H1 (cell line): Measurements from ENCODE around the gene EPYC. TPM values are rescaled to one million over a fixed set of nuclear protein-coding genes. Genes with fewer than 3 reads are reported as not detected.

Experiments used
- CTCF ChIA-PET: fragments of 300-600 bp; sonication (Branson Sonifier 250); formaldehyde crosslinking; loops from one replicate; lab custom pipeline; 2021; ENCODE audit not compliant: partially characterized antibody; lab: Charles Lee
- POLR2A ChIA-PET: fragments of 300-600 bp; sonication (Branson Sonifier 250); formaldehyde crosslinking; loops from one replicate; lab custom pipeline; 2021; ENCODE audit warnings: inconsistent platforms; ENCODE audit not compliant: partially characterized antibody; lab: Charles Lee
- DNase-seq, 2 experiments: peaks; one replicate each; pipeline versions ENCODE4 v3.0.0 to v3.0.0-alpha.2; 2010 to 2022; ENCODE audit warnings: low spot score in 2 of 2, low read depth in 1 of 2, mixed read lengths in 1 of 2
- FAIRE-seq: peaks from 2 replicates; lab custom pipeline; 2011; peaks lifted over from hg19 to GRCh38; lab: Jason Lieb, UNC
- H2AFZ ChIP-seq: 2 replicates; pipeline ENCODE4 v1.8.1; 2012; ENCODE audit warnings: low read length, inconsistent platforms
- H2AK5ac ChIP-seq: 2 replicates; pipeline ENCODE4 v1.6.1; 2013; ENCODE audit warnings: low read depth, low read length
- H2BK120ac ChIP-seq: replicated peaks from 2 replicates; pipeline ENCODE3; 2013; ENCODE audit warnings: low read depth, low read length, inconsistent platforms
- H2BK12ac ChIP-seq: 2 replicates; pipeline ENCODE4 v1.6.1; 2013; ENCODE audit warnings: low read depth, low read length
- H2BK15ac ChIP-seq: 2 replicates; pipeline ENCODE4 v1.6.1; 2013; ENCODE audit warnings: low read length
- H2BK20ac ChIP-seq: 2 replicates; pipeline ENCODE4 v1.6.1; 2013; ENCODE audit warnings: low read length
- H2BK5ac ChIP-seq: 2 replicates; pipeline ENCODE4 v1.6.1; 2013; ENCODE audit warnings: low read depth, low read length
- H3K14ac ChIP-seq: 2 replicates; pipeline ENCODE4 v1.6.1; 2013; ENCODE audit warnings: inconsistent platforms; ENCODE audit not compliant: insufficient read length
- H3K18ac ChIP-seq: 2 replicates; pipeline ENCODE4 v1.6.1; 2013; ENCODE audit warnings: low read length; ENCODE audit errors: extremely low read depth
- H3K23ac ChIP-seq: 2 replicates; pipeline ENCODE4 v1.6.1; 2013; ENCODE audit warnings: inconsistent platforms; ENCODE audit not compliant: insufficient read length
- H3K23me2 ChIP-seq: 2 replicates; pipeline ENCODE4 v1.6.1; 2013; ENCODE audit warnings: low read depth, low read length
- H3K27ac ChIP-seq: 2 replicates; pipeline ENCODE4 v1.6.1; 2011; ENCODE audit warnings: low read depth, low read length, inconsistent platforms
- H3K27me3 ChIP-seq, 4 experiments: replicated peaks in 1 of 4; 1 replicate in 1 of 4; 2 replicates in 3 of 4; pipeline versions ENCODE4 v1.6.1 to v1.8.1; 2011 to 2013; ENCODE audit warnings: low read length in 3 of 4, mild to moderate bottlenecking in 3 of 4, inconsistent platforms in 2 of 4, mixed read lengths in 2 of 4, moderate library complexity in 1 of 4; ENCODE audit not compliant: control insufficient read depth in 3 of 4, insufficient read depth in 3 of 4; ENCODE audit errors: extremely low read depth in 1 of 4
- H3K36me3 ChIP-seq, 4 experiments: 2 replicates each; pipeline versions ENCODE4 v1.6.1 to v1.8.1; 2011 to 2013; ENCODE audit warnings: mild to moderate bottlenecking in 4 of 4, low read length in 3 of 4, moderate library complexity in 2 of 4, control low read depth in 1 of 4, inconsistent platforms in 1 of 4; ENCODE audit not compliant: insufficient read depth in 4 of 4, control insufficient read depth in 2 of 4
- H3K4ac ChIP-seq: replicated peaks from 2 replicates; pipeline ENCODE3; 2013; ENCODE audit warnings: low read length, low read depth, mixed read lengths, inconsistent platforms; ENCODE audit not compliant: insufficient read length
- H3K4me1 ChIP-seq, 4 experiments: replicated peaks in 1 of 4; 1 replicate in 1 of 4; 2 replicates in 3 of 4; pipeline versions ENCODE4 v1.6.1 to v1.8.1; 2011 to 2013; ENCODE audit warnings: low read length in 3 of 4, inconsistent platforms in 2 of 4, mixed read lengths in 1 of 4; ENCODE audit not compliant: insufficient read depth in 4 of 4, control insufficient read depth in 3 of 4
- H3K4me2 ChIP-seq, 2 experiments: 2 replicates each; pipeline versions ENCODE4 v1.6.1 to v1.8.1; 2011 to 2013; ENCODE audit warnings: low read depth in 2 of 2, low read length in 2 of 2, control low read depth in 1 of 2, inconsistent platforms in 1 of 2, mild to moderate bottlenecking in 1 of 2; ENCODE audit not compliant: insufficient read depth in 1 of 2
- H3K4me3 ChIP-seq, 4 experiments: fragments of 200-600, 300-600 bp in 1 of 4; sonication (generic), shearing (Covaris generic), sonication (Bioruptor Twin) in 1 of 4; 2 replicates each; pipeline versions ENCODE4 v1.5.1 to v1.8.1; 2011 to 2016; ENCODE audit warnings: low read length in 4 of 4, low read depth in 3 of 4, control low read depth in 2 of 4, inconsistent platforms in 2 of 4, mild to moderate bottlenecking in 2 of 4, mixed read lengths in 1 of 4, moderate library complexity in 1 of 4; ENCODE audit not compliant: insufficient read depth in 2 of 4; ENCODE audit errors: extremely low read depth in 1 of 4
- H3K56ac ChIP-seq: replicated peaks from 2 replicates; pipeline ENCODE3; 2013; ENCODE audit warnings: low read depth, mild to moderate bottlenecking, mixed read lengths, low read length, inconsistent platforms; ENCODE audit not compliant: insufficient read length
- H3K79me1 ChIP-seq: 2 replicates; pipeline ENCODE4 v1.6.1; 2013; ENCODE audit warnings: low read depth, low read length, control low read depth
- H3K79me2 ChIP-seq, 2 experiments: 2 replicates each; pipeline versions ENCODE4 v1.6.1 to v1.8.1; 2012 to 2013; ENCODE audit warnings: low read length in 2 of 2, mild to moderate bottlenecking in 2 of 2, inconsistent platforms in 1 of 2; ENCODE audit not compliant: insufficient read depth in 2 of 2, control insufficient read depth in 1 of 2
- H3K9ac ChIP-seq, 4 experiments: replicated peaks in 1 of 4; 1 replicate in 1 of 4; 2 replicates in 3 of 4; pipeline versions ENCODE4 v1.6.1 to v1.8.1; 2011 to 2013; ENCODE audit warnings: low read depth in 3 of 4, low read length in 3 of 4, control low read depth in 2 of 4, mild to moderate bottlenecking in 2 of 4, moderate library complexity in 2 of 4, inconsistent platforms in 1 of 4; ENCODE audit errors: extremely low read depth in 1 of 4
- H3K9me3 ChIP-seq, 2 experiments: 2 replicates each; pipeline versions ENCODE4 v1.6.1 to v1.8.1; 2012 to 2013; ENCODE audit warnings: mild to moderate bottlenecking in 2 of 2, moderate library complexity in 2 of 2, control low read depth in 1 of 2, inconsistent platforms in 1 of 2, low read depth in 1 of 2, low read length in 1 of 2, mixed read lengths in 1 of 2; ENCODE audit not compliant: insufficient read depth in 2 of 2
- H4K20me1 ChIP-seq, 2 experiments: replicated peaks in 1 of 2; 2 replicates each; pipeline versions ENCODE3 to v1.8.1; 2011 to 2013; ENCODE audit warnings: inconsistent platforms in 2 of 2, low read length in 2 of 2, mild to moderate bottlenecking in 1 of 2; ENCODE audit not compliant: insufficient read depth in 2 of 2, control insufficient read depth in 1 of 2
- H4K5ac ChIP-seq: 2 replicates; pipeline ENCODE4 v1.6.1; 2013; ENCODE audit warnings: low read length, low read depth, mixed read lengths, inconsistent platforms; ENCODE audit not compliant: insufficient read length
- H4K8ac ChIP-seq: 2 replicates; pipeline ENCODE4 v1.8.0; 2013; ENCODE audit warnings: mild to moderate bottlenecking, moderate library complexity, low read length, inconsistent platforms; ENCODE audit not compliant: insufficient read depth; ENCODE audit errors: extremely low read depth
- H4K91ac ChIP-seq: replicated peaks from 2 replicates; pipeline ENCODE3; 2013; ENCODE audit warnings: low read length, mixed read lengths, inconsistent platforms; ENCODE audit not compliant: insufficient read length
- ATF3 ChIP-seq: IDR thresholded peaks from 2 replicates; pipeline ENCODE4 v1.6.1; 2011; ENCODE audit warnings: low read depth, mild to moderate bottlenecking, low read length; ENCODE audit not compliant: insufficient read depth
- CTCF ChIP-seq, 3 experiments: IDR thresholded peaks; 1 replicate in 2 of 3; 2 replicates in 1 of 3; pipeline versions ENCODE4 v1.5.1 to v1.6.1; 2011; ENCODE audit warnings: low read length in 3 of 3, mild to moderate bottlenecking in 3 of 3, inconsistent platforms in 2 of 3, low read depth in 1 of 3, moderate library complexity in 1 of 3; ENCODE audit not compliant: insufficient read depth in 1 of 3; ENCODE audit errors: control extremely low read depth in 1 of 3
- GABPA ChIP-seq: IDR thresholded peaks from 2 replicates; pipeline ENCODE4 v1.6.1; 2011; ENCODE audit warnings: mild to moderate bottlenecking, low read length, moderate library complexity, borderline replicate concordance; ENCODE audit not compliant: insufficient read depth
- POLR2A ChIP-seq, 2 experiments: IDR thresholded peaks; 1 replicate in 1 of 2; 2 replicates in 1 of 2; pipeline ENCODE4 v1.6.1; 2011; ENCODE audit warnings: low read depth in 2 of 2, low read length in 2 of 2, mild to moderate bottlenecking in 2 of 2; ENCODE audit errors: control extremely low read depth in 1 of 2
- RAD21 ChIP-seq, 2 experiments: IDR thresholded peaks in 1 of 2; conservative IDR thresholded peaks in 1 of 2; 2 replicates each; pipeline ENCODE4 v1.6.1; 2011; ENCODE audit warnings: low read depth in 2 of 2, low read length in 2 of 2, improper control_type of control experiment in 1 of 2, inconsistent platforms in 1 of 2, mild to moderate bottlenecking in 1 of 2, moderate library complexity in 1 of 2
- SUZ12 ChIP-seq: fragments of 200-600 bp; sonication (generic); IDR thresholded peaks from 2 replicates; pipeline ENCODE4 v1.6.1; 2012; ENCODE audit warnings: mild to moderate bottlenecking, inconsistent platforms, low read length, moderate library complexity, mixed read lengths
- TAF7 ChIP-seq: optimal IDR thresholded peaks from 2 replicates; pipeline ENCODE3; 2011; ENCODE audit warnings: low read depth, mild to moderate bottlenecking, inconsistent platforms, low read length, moderate library complexity, borderline replicate concordance
- WGBS, 2 experiments: shearing (Covaris generic) in 1 of 2; methylation state at CpG; one replicate each; pipeline versions ENCODE4 v1.1.6 to v1.1.7; 2013 to 2015; ENCODE audit warnings: low lambda C conversion rate in 2 of 2, mixed read lengths in 2 of 2, inconsistent platforms in 1 of 2, low coverage in 1 of 2, missing lambda C conversion rate in 1 of 2; ENCODE audit not compliant: insufficient replicate concordance in 2 of 2, insufficient coverage in 1 of 2, insufficient read length in 1 of 2; ENCODE audit errors: extremely low coverage in 1 of 2, missing lambda C conversion rate in 1 of 2; 5-methylcytosine and 5-hydroxymethylcytosine counted together
- polyA plus RNA-seq, 7 experiments: library from polyadenylated mRNA; depleted of rRNA in 3 of 7; stranded (reverse) in 5 of 7; unstranded in 2 of 7; fragments of >200 nt in 5 of 7; fragments of 200-250 nt in 2 of 7; gene quantifications; 1 replicate in 5 of 7; 2 replicates in 1 of 7; 4 replicates in 1 of 7; pipeline versions ENCODE4 v1.2.1 to v1.2.3, GENCODE V29; 2011 to 2013; ENCODE audit warnings: missing spikeins in 2 of 7, mixed read lengths in 2 of 7
- total RNA-seq: library from RNA; stranded (reverse); fragmentation: NEBNext Ultra II Directional; extraction: Animal tissue kit (Norgen Biotek cat#: 25700); gene quantifications from 2 replicates; pipeline ENCODE4 v1.2.1, GENCODE V29; 2021

EPYC gene
- total and polyA plus RNA-seq, 2 of the 8 experiments (the other 6 are each of a cell fraction or from before 2014, with no cell fraction given), result not detected

DNA sequence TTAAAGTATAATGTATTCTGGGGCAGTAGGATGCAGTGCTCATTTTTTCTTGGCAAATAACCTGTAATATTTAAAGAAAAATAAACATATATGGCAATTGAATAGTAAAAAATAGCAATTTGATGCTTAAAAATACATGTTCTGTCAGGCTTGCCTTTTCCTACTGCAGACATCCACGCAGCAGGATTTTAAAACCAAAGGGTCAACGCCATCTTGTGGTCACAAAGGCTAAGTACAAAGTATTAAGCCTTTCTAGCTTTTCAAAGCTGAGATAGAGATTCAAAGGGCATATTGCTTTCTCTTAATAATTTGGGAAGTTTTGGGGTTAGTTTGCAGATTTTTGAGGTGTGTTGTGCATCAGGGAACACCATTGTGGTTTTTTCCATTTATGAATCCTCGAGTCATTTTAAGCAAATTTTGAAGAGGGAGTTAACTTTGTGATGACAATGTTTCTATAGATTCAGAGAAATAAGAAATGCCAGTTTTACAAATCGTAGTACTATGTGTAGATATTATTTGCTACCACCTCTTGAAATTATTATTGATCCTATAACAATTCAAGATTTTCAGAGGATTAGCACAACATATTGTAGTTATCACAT is 45.1 kb downstream of the EPYC start:
- H4K5ac ChIP-seq, result no peak overlapping the region
- H3K4ac ChIP-seq, result no peak overlapping the region
- no peak overlapping the region for H2AK5ac ChIP-seq
- no peak overlapping the region for H3K14ac ChIP-seq
- no peaks in the 10 kb centered on the region for H3K79me1 ChIP-seq
- no peaks in the 10 kb centered on the region for H3K23me2 ChIP-seq
- no peaks in the 10 kb centered on the region for H3K36me3 ChIP-seq
- no peak overlapping the region for H3K23ac ChIP-seq
- H3K4me2 ChIP-seq, result no peak overlapping the region
- FAIRE-seq (peak; percentile 88), DNase-seq (no peak)
- H2BK5ac ChIP-seq, result no peak overlapping the region
- H4K8ac ChIP-seq, result no peak overlapping the region
- no peak overlapping the region for H2BK15ac ChIP-seq
- no peak overlapping the region for H2AFZ ChIP-seq
- 1% methylated on average over 4 of the region's 4 CpGs; no CpG with 5 or more reads in 1 of the 2 experiments for WGBS, 2 experiments
- H3K9me3 ChIP-seq, result peaks cover 0 to 6% of the 10 kb centered on the region in 2 experiments; a peak in 1 of 4 replicates
- no peaks in the 10 kb centered on the region for H3K27me3 ChIP-seq
- no peaks in the 10 kb centered on the region for H3K79me2 ChIP-seq
- no peaks in the 10 kb centered on the region for H3K4me1 ChIP-seq
- H3K27ac ChIP-seq, result no peak overlapping the region
- H4K91ac ChIP-seq, result no peak overlapping the region
- H3K18ac ChIP-seq, result no peak overlapping the region
- H3K4me3 ChIP-seq, result no peak overlapping the region
- CTCF ChIA-PET, result interaction anchor here (0.6 to 2.8 kb wide), 15 partner anchors 9 to 442 kb away, joined by 3 to 14 read pairs (median 3); no protein-coding TSS in a partner anchor
- POLR2A ChIA-PET, result no interaction called here
- no peak overlapping the region for H3K9ac ChIP-seq
- H2BK120ac ChIP-seq, result no peak overlapping the region
- H2BK12ac ChIP-seq, result no peak overlapping the region
- H4K20me1 ChIP-seq, result no peaks in the 10 kb centered on the region
- TF ChIP-seq CTCF (IDR thresholded peaks at IDR 0.05; ENCODE audit: control extremely low read depth in 1 of 3, insufficient read depth in 1 of 3, low read depth in 1 of 3, low read length in 3 of 3), result peak in 2 of 3 experiments; percentile 63 to 64; a peak in 3 of 4 replicates
- no peak for TF ChIP-seq POLR2A (IDR thresholded peaks at IDR 0.05; ENCODE audit: control extremely low read depth in 1 of 2, low read depth in 2 of 2, low read length in 2 of 2)
- no peak for TF ChIP-seq ATF3
- no peak for TF ChIP-seq SUZ12
- no peak for TF ChIP-seq TAF7
- peak; percentile 54 to 60 for TF ChIP-seq RAD21 (IDR thresholded peaks at IDR 0.05 in 1 of 2, conservative IDR thresholded peaks at IDR 0.05 in 1 of 2; ENCODE audit: low read depth in 2 of 2, low read length in 2 of 2)
- no peak for TF ChIP-seq GABPA
- no peak overlapping the region for H3K56ac ChIP-seq
- no peak overlapping the region for H2BK20ac ChIP-seq
